GM23248 (cell line): ENCODE data around the gene MRPL58. TPM values are rescaled to one million over a fixed set of nuclear protein-coding genes. Genes with fewer than 3 reads are reported as not detected.

Experiments
- DNase-seq: peaks from one replicate; pipeline ENCODE4 v3.0.0-alpha.2; 2015
- H2AFZ ChIP-seq: fragments of 200-600 bp; sonication (generic); 2 replicates; pipeline ENCODE4 v1.6.1; 2016; ENCODE audit warnings: antibody characterized with exemption
- H3F3A ChIP-seq: fragments of 200-600 bp; sonication (generic); 2 replicates; pipeline ENCODE4 v1.6.1; 2016; ENCODE audit warnings: mild to moderate bottlenecking, antibody characterized with exemption, mixed run types; ENCODE audit not compliant: insufficient read depth
- H3K27ac ChIP-seq: fragments of 200-600 bp; sonication (generic); 2 replicates; pipeline ENCODE4 v1.5.1; 2016; ENCODE audit warnings: mild to moderate bottlenecking
- H3K27me3 ChIP-seq: fragments of 200-600 bp; sonication (generic); replicated peaks from 2 replicates; pipeline ENCODE4 v1.6.1; 2016; ENCODE audit warnings: mild to moderate bottlenecking; ENCODE audit not compliant: insufficient read depth
- H3K36me3 ChIP-seq: fragments of 200-600 bp; sonication (generic); 2 replicates; pipeline ENCODE4 v1.6.1; 2016; ENCODE audit warnings: low read depth, mild to moderate bottlenecking
- H3K4me1 ChIP-seq: fragments of 200-600 bp; sonication (generic); 2 replicates; pipeline ENCODE4 v1.6.1; 2016; ENCODE audit warnings: mild to moderate bottlenecking; ENCODE audit not compliant: insufficient read depth
- H3K4me2 ChIP-seq: fragments of 200-600 bp; sonication (generic); one replicate; pipeline ENCODE4 v1.6.1; 2016; ENCODE audit warnings: mild to moderate bottlenecking; ENCODE audit not compliant: unreplicated experiment
- H3K4me3 ChIP-seq: fragments of 200-600 bp; sonication (generic); 2 replicates; pipeline ENCODE4 v1.5.1; 2016; ENCODE audit warnings: mild to moderate bottlenecking
- H3K79me2 ChIP-seq: fragments of 200-600 bp; sonication (generic); 2 replicates; pipeline ENCODE4 v1.6.1; 2016; ENCODE audit warnings: mild to moderate bottlenecking; ENCODE audit not compliant: insufficient read depth
- H3K9ac ChIP-seq: fragments of 200-600 bp; sonication (generic); 2 replicates; pipeline ENCODE4 v1.6.1; 2016; ENCODE audit warnings: mild to moderate bottlenecking
- H3K9me2 ChIP-seq: fragments of 200-600 bp; sonication (generic); 2 replicates; pipeline ENCODE4 v1.6.1; 2016; ENCODE audit warnings: mixed run types, mild to moderate bottlenecking, moderate library complexity; ENCODE audit not compliant: insufficient read depth
- H3K9me3 ChIP-seq: fragments of 200-600 bp; sonication (generic); one replicate; pipeline ENCODE4 v1.6.1; 2017; ENCODE audit warnings: low read depth
- H4K20me1 ChIP-seq: fragments of 200-600 bp; sonication (generic); 2 replicates; pipeline ENCODE4 v1.6.0; 2016; ENCODE audit not compliant: insufficient read depth
- EZH2 ChIP-seq: fragments of 200-600 bp; sonication (generic); IDR thresholded peaks from 2 replicates; pipeline ENCODE4 v1.6.1; 2018; ENCODE audit warnings: antibody characterized with exemption, mild to moderate bottlenecking; ENCODE audit not compliant: insufficient read depth, poor library complexity, severe bottlenecking
- EZH2phosphoT487 ChIP-seq: fragments of 200-600 bp; sonication (generic); IDR thresholded peaks from 2 replicates; pipeline ENCODE4 v1.6.1; 2018; ENCODE audit warnings: antibody characterized with exemption, moderate library complexity, mild to moderate bottlenecking, low read depth; ENCODE audit not compliant: insufficient read depth
- WGBS, 2 experiments: methylation state at CpG; one replicate each; pipeline ENCODE4 v1.1.6; 2015 to 2017; ENCODE audit warnings: low lambda C conversion rate in 2 of 2, low coverage in 1 of 2; ENCODE audit errors: missing lambda C conversion rate in 2 of 2; 5-methylcytosine and 5-hydroxymethylcytosine counted together
- in situ Hi-C: fragments of 300-500 bp; cut with MboI; formaldehyde crosslinking; loops from 2 replicates; pipeline ENCODE4 v1.15.0; 2020
- polyA plus RNA-seq: library from polyadenylated mRNA; unstranded; fragments of >200 nt; fragmentation: Nextera tagmentation; extraction: Ambion mirVana; gene quantifications from 2 replicates; pipeline ENCODE4 v1.2.1, GENCODE V29; 2016
- total RNA-seq: library from RNA; depleted of rRNA; stranded (reverse); fragments of >200 nt; shearing (Covaris generic); gene quantifications from 2 replicates; pipeline ENCODE4 v1.2.3, GENCODE V29; 2014

MRPL58 gene
- total and polyA plus RNA-seq, 2 experiments from 2014 or later = 35.6 to 41.5 TPM

- no peak overlapping the region for H2AFZ ChIP-seq
- WGBS, 2 experiments = 87 to 93% methylated on average over 13 of the region's 13 CpGs
- in situ Hi-C loops = no loop called here
Observed at GRCh38 chr17:75063201-75063600, 50.7 kb downstream of the MRPL58 start.

GRCh38 chr17:75063626-75064025 is 51.2 kb downstream of the MRPL58 start:
- Histone ChIP-seq H3K4me3 (no peak overlapping the region), H3K9me3 (no peaks in the 10 kb centered on the region), H3K27ac (no peak overlapping the region), H2AFZ (no peak overlapping the region), H3K36me3 (peaks cover 16% of the 10 kb centered on the region; the same call in 1 of the 2 replicates), H3K4me1 (peaks cover 11% of the 10 kb centered on the region; the same call in 1 of the 2 replicates), H3K27me3 (no peaks in the 10 kb centered on the region), H3K9me2 (no peaks in the 10 kb centered on the region), H3K4me2 (no peak overlapping the region), H3K9ac (no peak overlapping the region), H3K79me2 (no peaks in the 10 kb centered on the region), H4K20me1 (no peaks in the 10 kb centered on the region), H3F3A (peaks cover 17% of the 10 kb centered on the region; the same call in 1 of the 2 replicates)
- DNase-seq = no peak
- TF ChIP-seq EZH2 (no peak), EZH2phosphoT487 (no peak)
- WGBS, 2 experiments = 77 to 89% methylated on average over 3 of the region's 3 CpGs
- in situ Hi-C loops = no loop called here

More at GRCh38 chr17:75063201-75063600, 50.7 kb downstream of the MRPL58 start:
- Histone ChIP-seq H3K9ac (no peak overlapping the region), H3K9me2 (no peaks in the 10 kb centered on the region), H3K4me3 (no peak overlapping the region), H4K20me1 (no peaks in the 10 kb centered on the region), H3F3A (peaks cover 17% of the 10 kb centered on the region; the same call in 1 of the 2 replicates), H3K79me2 (no peaks in the 10 kb centered on the region), H3K36me3 (peaks cover 16% of the 10 kb centered on the region; the same call in 1 of the 2 replicates), H3K4me1 (peaks cover 11% of the 10 kb centered on the region; the same call in 1 of the 2 replicates), H3K27ac (no peak overlapping the region), H3K27me3 (no peaks in the 10 kb centered on the region), H3K4me2 (no peak overlapping the region), H3K9me3 (no peaks in the 10 kb centered on the region)
- TF ChIP-seq EZH2phosphoT487 (no peak), EZH2 (no peak)
- no peak for DNase-seq

GRCh38 chr17:75064040-75064439 is 51.6 kb downstream of the MRPL58 start:
- in situ Hi-C loops = no loop called here
- Histone ChIP-seq H3K4me1 (peaks cover 11% of the 10 kb centered on the region; the same call in 1 of the 2 replicates), H3K9me2 (no peaks in the 10 kb centered on the region), H3K4me3 (no peak overlapping the region), H3K9me3 (no peaks in the 10 kb centered on the region), H3F3A (peaks cover 17% of the 10 kb centered on the region; the same call in 1 of the 2 replicates), H3K36me3 (peaks cover 16% of the 10 kb centered on the region; the same call in 1 of the 2 replicates), H3K27me3 (no peaks in the 10 kb centered on the region), H3K4me2 (no peak overlapping the region), H3K79me2 (no peaks in the 10 kb centered on the region), H3K9ac (no peak overlapping the region), H3K27ac (no peak overlapping the region), H2AFZ (no peak overlapping the region), H4K20me1 (no peaks in the 10 kb centered on the region)
- 90 to 92% methylated on average over 9 to 11 of the region's 11 CpGs for WGBS, 2 experiments
- no peak for TF ChIP-seq EZH2phosphoT487
- TF ChIP-seq EZH2 = no peak
- no peak for DNase-seq

GRCh38 chr17:75064460-75064859 is 52.0 kb downstream of the MRPL58 start:
- Histone ChIP-seq H3F3A (peaks cover 13% of the 10 kb centered on the region; the same call in 1 of the 2 replicates), H3K4me2 (no peak overlapping the region), H3K4me1 (peaks cover 11% of the 10 kb centered on the region; the same call in 1 of the 2 replicates), H3K79me2 (no peaks in the 10 kb centered on the region), H3K9me2 (no peaks in the 10 kb centered on the region), H3K36me3 (peaks cover 15% of the 10 kb centered on the region; the same call in 1 of the 2 replicates), H3K27ac (no peak overlapping the region), H3K9me3 (no peaks in the 10 kb centered on the region), H3K27me3 (no peaks in the 10 kb centered on the region), H3K4me3 (no peak overlapping the region), H2AFZ (no peak overlapping the region), H4K20me1 (no peaks in the 10 kb centered on the region), H3K9ac (no peak overlapping the region)
- TF ChIP-seq EZH2phosphoT487 (no peak), EZH2 (no peak)
- DNase-seq = no peak
- in situ Hi-C loops = no loop called here
- 81 to 82% methylated on average over 8 of the region's 8 CpGs for WGBS, 2 experiments
